Fibroblast of mammary gland (primary cell): ENCODE data around the gene ARHGAP10.
A peak's percentile ranks its signal among the peaks of the same experiment; 100 is the strongest.

ENCODE experiments used
- DNase-seq: peaks from one replicate; pipeline ENCODE4 v3.0.0-alpha.2; 2010; ENCODE audit warnings: low read depth
- H3K4me3 ChIP-seq: 2 replicates; pipeline ENCODE4 v1.5.1; 2011; ENCODE audit warnings: low read depth, mild to moderate bottlenecking, low read length, moderate library complexity; ENCODE audit not compliant: control insufficient read depth
- TF ChIP-seq, protein P1 (sequence below): conservative IDR thresholded peaks from 2 replicates; pipeline ENCODE4 v1.5.1; 2011; ENCODE audit warnings: low read depth, low read length, inconsistent platforms; ENCODE audit not compliant: control insufficient read depth, insufficient read depth

The ARHGAP10 gene

DNA sequence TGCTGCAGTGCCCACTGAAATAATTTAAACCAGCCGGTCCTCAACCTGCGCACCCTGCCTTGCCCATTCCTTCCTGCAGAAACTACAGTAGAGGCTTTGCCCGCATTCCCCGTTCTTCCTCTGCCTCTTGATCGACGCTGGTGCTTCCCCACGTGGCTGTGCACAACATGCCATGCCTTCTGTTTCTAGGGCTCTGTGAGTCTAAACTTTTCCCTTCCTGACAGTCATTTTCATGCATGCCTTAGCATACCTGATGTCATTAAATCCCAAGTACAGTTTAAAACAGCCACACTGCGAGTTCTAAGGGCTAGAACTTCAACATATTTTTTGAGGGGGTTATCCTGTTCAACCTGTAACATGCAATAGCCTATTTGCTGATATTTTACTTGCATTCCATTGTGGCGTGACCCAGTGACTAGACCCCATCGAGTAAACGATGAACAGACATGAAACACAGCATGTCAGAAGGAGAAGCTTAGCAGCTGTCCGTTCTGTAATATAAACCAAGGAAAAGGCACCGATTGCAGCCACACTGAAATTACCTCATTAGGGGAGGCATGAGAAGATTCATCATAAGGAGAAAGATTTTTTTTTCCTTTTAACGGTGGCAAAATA lies 232.5 kb downstream of the ARHGAP10 start:
- DNase-seq, result no peak
- TF ChIP-seq, protein P1, sequence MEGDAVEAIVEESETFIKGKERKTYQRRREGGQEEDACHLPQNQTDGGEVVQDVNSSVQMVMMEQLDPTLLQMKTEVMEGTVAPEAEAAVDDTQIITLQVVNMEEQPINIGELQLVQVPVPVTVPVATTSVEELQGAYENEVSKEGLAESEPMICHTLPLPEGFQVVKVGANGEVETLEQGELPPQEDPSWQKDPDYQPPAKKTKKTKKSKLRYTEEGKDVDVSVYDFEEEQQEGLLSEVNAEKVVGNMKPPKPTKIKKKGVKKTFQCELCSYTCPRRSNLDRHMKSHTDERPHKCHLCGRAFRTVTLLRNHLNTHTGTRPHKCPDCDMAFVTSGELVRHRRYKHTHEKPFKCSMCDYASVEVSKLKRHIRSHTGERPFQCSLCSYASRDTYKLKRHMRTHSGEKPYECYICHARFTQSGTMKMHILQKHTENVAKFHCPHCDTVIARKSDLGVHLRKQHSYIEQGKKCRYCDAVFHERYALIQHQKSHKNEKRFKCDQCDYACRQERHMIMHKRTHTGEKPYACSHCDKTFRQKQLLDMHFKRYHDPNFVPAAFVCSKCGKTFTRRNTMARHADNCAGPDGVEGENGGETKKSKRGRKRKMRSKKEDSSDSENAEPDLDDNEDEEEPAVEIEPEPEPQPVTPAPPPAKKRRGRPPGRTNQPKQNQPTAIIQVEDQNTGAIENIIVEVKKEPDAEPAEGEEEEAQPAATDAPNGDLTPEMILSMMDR, result no peak
- no peak overlapping the region for H3K4me3 ChIP-seq

DNA sequence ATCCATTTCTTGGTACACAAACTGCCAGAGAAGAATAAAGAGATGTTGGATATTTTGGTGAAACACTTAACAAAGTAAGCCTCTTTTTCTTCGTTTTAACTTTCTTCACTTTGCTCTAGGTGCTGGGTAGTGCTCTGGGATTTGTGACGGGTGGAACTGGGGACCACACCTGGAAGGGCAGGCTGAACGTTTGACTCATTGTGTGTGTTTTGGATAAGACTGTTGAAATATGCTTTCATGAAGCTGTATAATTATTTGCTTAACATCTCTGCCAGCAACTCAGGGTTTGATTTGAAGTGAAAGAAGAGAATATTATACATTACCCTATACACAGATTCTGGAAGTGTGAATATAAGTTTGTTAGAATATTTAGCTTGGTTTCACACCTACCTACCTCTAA lies 233.2 kb downstream of the ARHGAP10 start:
- TF ChIP-seq, protein P1, result no peak
- no peak for DNase-seq
- H3K4me3 ChIP-seq, result no peak overlapping the region

DNA sequence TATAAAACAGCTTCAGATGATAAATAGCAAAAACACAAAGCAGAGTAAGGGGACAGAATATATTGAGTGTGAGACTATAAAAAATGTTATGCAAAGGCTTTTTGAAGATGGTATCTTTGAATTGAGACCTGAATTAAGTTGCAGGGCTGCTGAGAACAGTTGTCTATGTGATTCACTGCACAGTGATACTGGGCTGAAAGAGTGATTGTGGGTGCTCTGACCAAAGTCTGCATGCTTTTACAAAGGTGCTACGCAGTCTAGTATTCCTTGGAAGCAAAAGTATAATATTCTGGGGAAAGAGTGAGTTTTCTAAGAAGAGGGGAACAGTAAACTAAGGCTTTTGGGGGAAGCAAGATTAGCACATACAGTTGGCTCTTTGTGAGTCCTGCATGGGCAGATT lies 234.0 kb downstream of the ARHGAP10 start:
- no peak for DNase-seq
- TF ChIP-seq, protein P1, result no peak
- no peak overlapping the region for H3K4me3 ChIP-seq

DNA sequence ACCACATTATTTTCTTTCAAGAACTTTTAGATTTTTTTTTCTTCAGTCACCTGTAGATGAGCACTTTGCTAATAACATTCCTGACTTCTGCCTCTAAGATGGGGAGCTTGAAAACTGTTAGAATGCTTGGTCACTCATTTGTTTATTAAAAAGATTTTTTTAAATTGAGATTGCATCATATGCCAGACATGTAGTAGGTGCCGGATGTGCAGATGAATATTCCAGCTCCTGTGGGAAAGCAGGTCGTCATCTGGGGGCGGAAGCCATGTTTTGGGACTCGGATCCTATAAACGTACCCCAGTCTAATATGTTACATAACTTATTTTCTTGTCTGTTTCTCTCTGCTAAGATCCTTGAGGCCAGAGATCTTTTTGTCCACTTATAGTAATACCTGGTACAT lies 236.8 kb downstream of the ARHGAP10 start:
- TF ChIP-seq, protein P1, result no peak
- DNase-seq, result peak; percentile 24
- H3K4me3 ChIP-seq, result no peak overlapping the region

DNA sequence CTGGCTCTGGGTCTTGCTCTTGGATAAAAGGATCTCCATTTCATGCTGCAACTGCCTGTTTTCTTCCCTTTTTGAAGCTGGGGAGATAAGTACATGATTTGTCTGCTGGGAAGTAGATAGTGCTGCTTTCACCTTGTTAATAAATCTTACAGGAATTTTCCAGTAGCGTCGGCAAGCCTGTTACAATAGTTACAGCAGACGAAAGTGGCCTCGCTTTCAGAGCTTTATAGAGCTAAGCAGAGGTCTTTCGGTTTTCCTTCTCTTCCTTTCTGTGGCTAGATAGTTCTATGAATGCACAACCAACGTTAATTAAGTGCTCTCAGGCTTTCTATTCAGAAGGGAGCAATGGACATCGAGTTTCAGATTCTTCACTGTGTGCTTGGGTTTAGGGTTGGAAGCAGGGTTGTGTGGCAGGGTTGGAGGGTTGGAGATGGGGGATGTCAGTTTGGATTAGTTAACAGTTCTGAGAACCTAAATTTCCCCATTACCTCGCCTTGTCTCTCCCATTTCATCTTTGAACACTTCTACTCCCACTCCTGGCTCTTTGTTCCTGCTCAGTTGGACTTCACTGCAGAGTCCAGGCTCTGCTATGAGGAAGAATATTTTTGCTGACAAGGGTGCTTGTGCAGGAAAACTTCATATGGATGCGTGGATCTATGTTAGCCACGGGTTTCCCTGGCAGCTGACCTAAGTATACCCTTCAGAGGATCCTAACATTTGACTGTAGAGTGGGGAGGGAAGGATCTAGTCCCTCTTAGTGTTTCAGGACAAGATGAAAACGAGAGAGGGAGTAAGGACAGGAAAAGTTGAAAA lies 237.9 kb downstream of the ARHGAP10 start:
- DNase-seq, result no peak
- TF ChIP-seq, protein P1, result no peak
- H3K4me3 ChIP-seq, result no peak overlapping the region

DNA sequence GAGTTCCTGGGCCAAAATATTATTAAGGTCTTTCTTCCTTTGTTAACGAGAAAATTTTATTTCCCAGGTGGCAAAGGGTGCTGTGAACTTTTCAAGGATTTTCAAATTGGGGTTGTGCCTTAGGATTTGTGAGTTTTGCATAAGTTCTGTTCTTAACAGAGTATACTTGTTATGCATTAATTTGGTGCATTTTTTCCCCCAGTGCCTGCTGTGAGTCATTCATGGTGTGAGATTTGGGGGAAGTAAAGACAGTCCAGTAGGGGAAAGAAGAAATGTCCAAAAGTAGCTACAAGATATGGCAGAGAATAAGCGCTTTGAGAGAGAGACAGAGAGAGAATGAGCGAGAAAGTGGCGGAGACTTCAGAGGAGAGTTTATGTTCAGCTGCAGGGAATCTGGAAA lies 239.2 kb downstream of the ARHGAP10 start:
- no peak overlapping the region for H3K4me3 ChIP-seq
- DNase-seq, result no peak
- TF ChIP-seq, protein P1, result no peak
